Mucosa of rectum (tissue), 2 donors: ENCODE measurements around the gene MBNL1.

Experiments
- H3K27ac ChIP-seq, 2 donors: one replicate each; pipeline ENCODE4 v1.7.0; 2013; ENCODE audit warnings: inconsistent platforms in 2 of 2, low read depth in 2 of 2, low read length in 2 of 2
- H3K27me3 ChIP-seq, 2 donors: one replicate each; pipeline ENCODE4 v1.7.0; 2013; ENCODE audit warnings: low read length in 2 of 2; ENCODE audit not compliant: control insufficient read depth in 2 of 2, insufficient read depth in 2 of 2
- H3K36me3 ChIP-seq, 2 donors: one replicate each; pipeline ENCODE4 v1.7.0; 2013; ENCODE audit warnings: low read length in 2 of 2; ENCODE audit not compliant: control insufficient read depth in 2 of 2, insufficient read depth in 2 of 2
- H3K4me1 ChIP-seq, 2 donors: one replicate each; pipeline ENCODE4 v1.7.0; 2013; ENCODE audit warnings: low read length in 2 of 2, mild to moderate bottlenecking in 1 of 2; ENCODE audit not compliant: control insufficient read depth in 2 of 2, insufficient read depth in 2 of 2
- H3K4me3 ChIP-seq, 2 donors: one replicate each; pipeline ENCODE4 v1.7.0; 2013; ENCODE audit warnings: low read length in 2 of 2
- H3K9ac ChIP-seq, 2 donors: one replicate each; pipeline ENCODE4 v1.7.0; 2013; ENCODE audit warnings: low read length in 2 of 2, low read depth in 1 of 2, mild to moderate bottlenecking in 1 of 2
- H3K9me3 ChIP-seq, 2 donors: one replicate each; pipeline ENCODE4 v1.7.0; 2013; ENCODE audit warnings: low read length in 2 of 2; ENCODE audit not compliant: control insufficient read depth in 2 of 2
- donor health status: healthy.
- donor health status: Normal muscosa, but diverticular disease.

The MBNL1 gene

GRCh38 chr3:152295806-152296205 is 27.1 kb downstream of the MBNL1 start:
- Histone ChIP-seq H3K27ac (peak overlapping the region; percentile 21 to 65), H3K9me3 (no peaks in the 10 kb centered on the region), H3K27me3 (no peaks in the 10 kb centered on the region), H3K36me3 (peaks cover 0 to 11% of the 10 kb centered on the region in 2 donors), H3K4me1 (peaks cover 34 to 40% of the 10 kb centered on the region in 2 donors), H3K9ac (no peak overlapping the region), H3K4me3 (peak overlapping the region; percentile 4 to 27)

GRCh38 chr3:152296382-152296781 is 27.7 kb downstream of the MBNL1 start:
- Histone ChIP-seq H3K9ac (no peak overlapping the region), H3K4me1 (peaks cover 34 to 39% of the 10 kb centered on the region in 2 donors), H3K36me3 (peaks cover 0 to 11% of the 10 kb centered on the region in 2 donors), H3K27ac (peak overlapping the region; percentile 21 to 48), H3K9me3 (no peaks in the 10 kb centered on the region), H3K27me3 (no peaks in the 10 kb centered on the region), H3K4me3 (peak overlapping the region; percentile 4 to 27)

GRCh38 chr3:152296971-152297370 is 28.2 kb downstream of the MBNL1 start:
- H3K4me3 ChIP-seq: no peak overlapping the region
- H3K27ac ChIP-seq: no peak overlapping the region

GRCh38 chr3:152298393-152299248 is 29.9 kb downstream of the MBNL1 start:
- Histone ChIP-seq H3K4me3 (peak overlapping the region; percentile 66 to 78), H3K27me3 (no peaks in the 10 kb centered on the region), H3K4me1 (peaks cover 38 to 42% of the 10 kb centered on the region in 2 donors), H3K9me3 (no peaks in the 10 kb centered on the region), H3K27ac (peak overlapping the region; percentile 86 to 88), H3K9ac (peak overlapping the region; percentile 48 to 60), H3K36me3 (peaks cover 0 to 11% of the 10 kb centered on the region in 2 donors)

More at GRCh38 chr3:152296971-152297370, 28.2 kb downstream of the MBNL1 start:
- no peak overlapping the region for H3K9ac ChIP-seq
- no peaks in the 10 kb centered on the region for H3K9me3 ChIP-seq
- no peaks in the 10 kb centered on the region for H3K27me3 ChIP-seq
- H3K36me3 ChIP-seq: peaks cover 0 to 11% of the 10 kb centered on the region in 2 donors
- H3K4me1 ChIP-seq: peaks cover 38 to 39% of the 10 kb centered on the region in 2 donors

- peak overlapping the region; percentile 86 to 88 for H3K27ac ChIP-seq
- no peaks in the 10 kb centered on the region for H3K27me3 ChIP-seq
- H3K9me3 ChIP-seq: no peaks in the 10 kb centered on the region
- H3K4me1 ChIP-seq: peaks cover 38 to 47% of the 10 kb centered on the region in 2 donors
- H3K4me3 ChIP-seq: peak overlapping the region; percentile 66 to 78
- H3K36me3 ChIP-seq: peaks cover 0 to 11% of the 10 kb centered on the region in 2 donors
- H3K9ac ChIP-seq: peak overlapping the region; percentile 41 to 48
Observed at GRCh38 chr3:152299249-152299976, 30.7 kb downstream of the MBNL1 start.

GRCh38 chr3:152300029-152300731 is 31.5 kb downstream of the MBNL1 start:
- H3K36me3 ChIP-seq: peaks cover 0 to 11% of the 10 kb centered on the region in 2 donors
- H3K4me1 ChIP-seq: peaks cover 38 to 48% of the 10 kb centered on the region in 2 donors
- peak overlapping the region in 1 of 2 donors; percentile 21 for H3K4me3 ChIP-seq
- H3K27me3 ChIP-seq: no peaks in the 10 kb centered on the region
- H3K9me3 ChIP-seq: no peaks in the 10 kb centered on the region
- H3K9ac ChIP-seq: no peak overlapping the region
- peak overlapping the region in 1 of 2 donors; percentile 86 for H3K27ac ChIP-seq

GRCh38 chr3:152301745-152302181 is 33.0 kb downstream of the MBNL1 start:
- H3K4me1 ChIP-seq: peaks cover 29 to 41% of the 10 kb centered on the region in 2 donors
- peak overlapping the region in 1 of 2 donors; percentile 26 for H3K9ac ChIP-seq
- H3K9me3 ChIP-seq: no peaks in the 10 kb centered on the region
- H3K27me3 ChIP-seq: no peaks in the 10 kb centered on the region
- H3K4me3 ChIP-seq: peak overlapping the region in 1 of 2 donors; percentile 37
- H3K36me3 ChIP-seq: peaks cover 0 to 11% of the 10 kb centered on the region in 2 donors
- H3K27ac ChIP-seq: peak overlapping the region in 1 of 2 donors; percentile 52

- H3K9ac ChIP-seq: no peak overlapping the region
- H3K27ac ChIP-seq: peak overlapping the region in 1 of 2 donors; percentile 43
- H3K9me3 ChIP-seq: no peaks in the 10 kb centered on the region
- peak overlapping the region in 1 of 2 donors; percentile 1 for H3K4me3 ChIP-seq
- peaks cover 33 to 46% of the 10 kb centered on the region in 2 donors for H3K4me1 ChIP-seq
- H3K27me3 ChIP-seq: no peaks in the 10 kb centered on the region
- peaks cover 0 to 11% of the 10 kb centered on the region in 2 donors for H3K36me3 ChIP-seq
Observed at GRCh38 chr3:152302521-152303021, 33.8 kb downstream of the MBNL1 start.

GRCh38 chr3:152304160-152304559 is 35.4 kb downstream of the MBNL1 start:
- no peaks in the 10 kb centered on the region for H3K27me3 ChIP-seq
- H3K9me3 ChIP-seq: no peaks in the 10 kb centered on the region
- no peak overlapping the region for H3K9ac ChIP-seq
- H3K27ac ChIP-seq: no peak overlapping the region
- H3K4me3 ChIP-seq: no peak overlapping the region
- peaks cover 0 to 11% of the 10 kb centered on the region in 2 donors for H3K36me3 ChIP-seq
- H3K4me1 ChIP-seq: peaks cover 32 to 48% of the 10 kb centered on the region in 2 donors
